ENCODE results near the gene UNC79.
A peak's percentile ranks its signal among the peaks of the same experiment; 100 is the strongest.
"Not testable (repeated sequence)": the region's sequence is repeated elsewhere in the genome, so short reads cannot be mapped to it uniquely, and the experiment has no call there.

The UNC79 gene

GRCh38 chr14:93493622-93494021 is 62.9 kb downstream of the UNC79 start:
- not testable (repeated sequence) for DNase-seq (ENCODE audit: low spot score)

- DNase-seq (ENCODE audit: low spot score) = no peak
Observed at GRCh38 chr14:93496856-93497741, 66.4 kb downstream of the UNC79 start.

- no peak for DNase-seq (ENCODE audit: low spot score)
Observed at GRCh38 chr14:93510056-93510455, 79.3 kb downstream of the UNC79 start.

GRCh38 chr14:93511001-93511400 is 80.3 kb downstream of the UNC79 start:
- DNase-seq (ENCODE audit: low spot score) = no peak

- DNase-seq (ENCODE audit: low spot score) = no peak
Observed at GRCh38 chr14:93520053-93520607, 89.4 kb downstream of the UNC79 start.

GRCh38 chr14:93522221-93522620 is 91.5 kb downstream of the UNC79 start:
- DNase-seq (ENCODE audit: low spot score) = no peak

- DNase-seq (ENCODE audit: low spot score) = not testable (repeated sequence)
Observed at GRCh38 chr14:93525216-93525615, 94.5 kb downstream of the UNC79 start.

GRCh38 chr14:93525696-93526451 is 95.1 kb downstream of the UNC79 start:
- no peak for DNase-seq (ENCODE audit: low spot score)

- no peak for DNase-seq (ENCODE audit: low spot score)
Observed at GRCh38 chr14:93527203-93527607, 96.5 kb downstream of the UNC79 start.

- DNase-seq (ENCODE audit: low spot score) = no peak
Observed at GRCh38 chr14:93528884-93529558, 98.3 kb downstream of the UNC79 start.

GRCh38 chr14:93531644-93532043 is 100.9 kb downstream of the UNC79 start:
- DNase-seq (ENCODE audit: low spot score) = no peak

GRCh38 chr14:93532541-93532940 is 101.8 kb downstream of the UNC79 start:
- no peak for DNase-seq (ENCODE audit: low spot score)

GRCh38 chr14:93533437-93533836 is 102.7 kb downstream of the UNC79 start:
- no peak for DNase-seq (ENCODE audit: low spot score)

- no peak for DNase-seq (ENCODE audit: low spot score)
Observed at GRCh38 chr14:93533842-93534241, 103.1 kb downstream of the UNC79 start.

GRCh38 chr14:93535537-93535936 is 104.8 kb downstream of the UNC79 start:
- no peak for DNase-seq (ENCODE audit: low spot score)

GRCh38 chr14:93536945-93537344 is 106.2 kb downstream of the UNC79 start:
- no peak for DNase-seq (ENCODE audit: low spot score)

GRCh38 chr14:93537951-93538350 is 107.2 kb downstream of the UNC79 start:
- no peak for DNase-seq (ENCODE audit: low spot score)

GRCh38 chr14:93538413-93538812 is 107.7 kb downstream of the UNC79 start:
- DNase-seq (ENCODE audit: low spot score) = no peak

GRCh38 chr14:93540235-93540634 is 109.5 kb downstream of the UNC79 start:
- no peak for DNase-seq (ENCODE audit: low spot score)

- DNase-seq (ENCODE audit: low spot score) = peak; percentile 11
Observed at GRCh38 chr14:93543766-93544165, 113.0 kb downstream of the UNC79 start.

GRCh38 chr14:93544212-93544611 is 113.5 kb downstream of the UNC79 start:
- DNase-seq (ENCODE audit: low spot score) = no peak

GRCh38 chr14:93546642-93547041 is 115.9 kb downstream of the UNC79 start:
- DNase-seq (ENCODE audit: low spot score) = no peak
